Lower leg skin (tissue), 3 donors: ENCODE measurements around the gene PRM1.

Source experiments
- POLR2A ChIP-seq, 2 donors: fragments of 450-650 bp; IDR thresholded peaks; one replicate each; pipeline ENCODE4 v1.6.1; 2016 to 2017; ENCODE audit warnings: antibody characterized with exemption in 2 of 2, mild to moderate bottlenecking in 1 of 2, moderate library complexity in 1 of 2
- TF ChIP-seq, protein P1 (sequence below), 3 donors: fragments of 450-650 bp; IDR thresholded peaks; one replicate each; pipeline ENCODE4 v1.5.1; 2016; ENCODE audit warnings: antibody characterized with exemption in 3 of 3, mild to moderate bottlenecking in 3 of 3, moderate library complexity in 2 of 3

DNA sequence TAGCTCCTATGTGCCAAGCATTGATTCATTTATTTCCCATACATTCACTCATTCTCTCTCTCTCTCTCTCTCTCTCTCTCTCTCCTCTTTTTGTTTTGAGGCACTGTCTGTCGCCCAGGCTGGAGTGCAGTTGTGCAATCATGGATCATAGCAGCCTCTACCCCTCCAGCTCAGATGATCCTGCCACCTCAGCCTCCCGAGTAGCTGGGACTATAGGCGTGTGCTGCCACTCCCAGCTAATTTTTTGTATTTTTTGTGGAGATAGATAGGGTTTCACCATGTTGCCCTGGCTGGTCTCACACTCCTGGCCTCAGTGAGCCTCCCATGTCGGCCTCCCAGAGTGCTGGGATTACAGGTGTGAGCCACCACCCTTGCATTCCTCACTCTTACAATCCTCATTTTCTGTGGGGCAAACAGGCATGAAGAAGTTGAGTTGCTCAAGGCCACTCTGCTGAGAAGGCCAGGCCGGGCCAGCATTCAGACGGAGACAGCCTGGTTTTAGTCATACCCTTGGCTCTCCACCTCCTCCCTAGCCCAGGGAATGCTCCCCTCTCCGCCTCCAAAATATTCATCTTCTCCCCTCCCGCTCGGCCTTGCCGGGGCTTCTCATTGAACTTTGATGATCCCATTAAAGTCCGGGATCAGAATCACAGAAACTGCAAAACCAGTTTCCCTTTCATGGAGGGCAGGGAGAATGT lies 4.1 kb downstream of the PRM1 start:
- TF ChIP-seq, protein P1, sequence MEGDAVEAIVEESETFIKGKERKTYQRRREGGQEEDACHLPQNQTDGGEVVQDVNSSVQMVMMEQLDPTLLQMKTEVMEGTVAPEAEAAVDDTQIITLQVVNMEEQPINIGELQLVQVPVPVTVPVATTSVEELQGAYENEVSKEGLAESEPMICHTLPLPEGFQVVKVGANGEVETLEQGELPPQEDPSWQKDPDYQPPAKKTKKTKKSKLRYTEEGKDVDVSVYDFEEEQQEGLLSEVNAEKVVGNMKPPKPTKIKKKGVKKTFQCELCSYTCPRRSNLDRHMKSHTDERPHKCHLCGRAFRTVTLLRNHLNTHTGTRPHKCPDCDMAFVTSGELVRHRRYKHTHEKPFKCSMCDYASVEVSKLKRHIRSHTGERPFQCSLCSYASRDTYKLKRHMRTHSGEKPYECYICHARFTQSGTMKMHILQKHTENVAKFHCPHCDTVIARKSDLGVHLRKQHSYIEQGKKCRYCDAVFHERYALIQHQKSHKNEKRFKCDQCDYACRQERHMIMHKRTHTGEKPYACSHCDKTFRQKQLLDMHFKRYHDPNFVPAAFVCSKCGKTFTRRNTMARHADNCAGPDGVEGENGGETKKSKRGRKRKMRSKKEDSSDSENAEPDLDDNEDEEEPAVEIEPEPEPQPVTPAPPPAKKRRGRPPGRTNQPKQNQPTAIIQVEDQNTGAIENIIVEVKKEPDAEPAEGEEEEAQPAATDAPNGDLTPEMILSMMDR (IDR thresholded peaks at IDR 0.05), result peak in 1 of 3 donors; percentile 16
- TF ChIP-seq POLR2A (IDR thresholded peaks at IDR 0.05), result no peak
